Endothelial cell (in vitro differentiated cells): Measurements from ENCODE around the gene XRCC1. TPM values are rescaled to one million over a fixed set of nuclear protein-coding genes. Genes with fewer than 3 reads are reported as not detected.

ENCODE experiments used
- DNase-seq: peaks from one replicate; pipeline ENCODE4 v3.0.0; 2021; ENCODE audit warnings: low spot score
- H3K27ac Mint-ChIP-seq: one replicate; pipeline ENCODE4 v1.8.0; 2021; ENCODE audit warnings: mixed read lengths, inconsistent platforms; ENCODE audit not compliant: unreplicated experiment
- H3K27me3 Mint-ChIP-seq: one replicate; pipeline ENCODE4 v1.8.0; 2021; ENCODE audit warnings: mild to moderate bottlenecking, moderate library complexity, mixed read lengths, inconsistent platforms; ENCODE audit not compliant: unreplicated experiment
- H3K36me3 Mint-ChIP-seq: one replicate; pipeline ENCODE4 v1.8.0; 2021; ENCODE audit warnings: mild to moderate bottlenecking, low read depth, mixed read lengths, inconsistent platforms; ENCODE audit not compliant: unreplicated experiment
- H3K4me1 Mint-ChIP-seq: one replicate; pipeline ENCODE4 v1.8.0; 2021; ENCODE audit warnings: mild to moderate bottlenecking, mixed read lengths, inconsistent platforms; ENCODE audit not compliant: unreplicated experiment
- H3K4me3 Mint-ChIP-seq: one replicate; pipeline ENCODE4 v1.8.0; 2021; ENCODE audit warnings: mild to moderate bottlenecking, mixed read lengths, inconsistent platforms; ENCODE audit not compliant: unreplicated experiment
- H3K9me3 Mint-ChIP-seq: one replicate; pipeline ENCODE4 v1.8.0; 2021; ENCODE audit warnings: mixed read lengths, inconsistent platforms; ENCODE audit not compliant: unreplicated experiment
- CTCF ChIP-seq: fragments of 200-600 bp; sonication (generic); IDR thresholded peaks from one replicate; pipeline ENCODE4 v1.5.0; 2021; ENCODE audit warnings: antibody characterized with exemption; ENCODE audit not compliant: unreplicated experiment
- total RNA-seq: library from RNA; stranded (reverse); fragmentation: NEBNext Ultra II Directional; extraction: Animal tissue kit (Norgen Biotek cat#: 25700); gene quantifications from one replicate; pipeline ENCODE4 v1.2.1, GENCODE V29; 2021; ENCODE audit not compliant: unreplicated experiment

The XRCC1 gene
- total RNA-seq, 1 donor from 2014 or later = 45.1 TPM

DNA sequence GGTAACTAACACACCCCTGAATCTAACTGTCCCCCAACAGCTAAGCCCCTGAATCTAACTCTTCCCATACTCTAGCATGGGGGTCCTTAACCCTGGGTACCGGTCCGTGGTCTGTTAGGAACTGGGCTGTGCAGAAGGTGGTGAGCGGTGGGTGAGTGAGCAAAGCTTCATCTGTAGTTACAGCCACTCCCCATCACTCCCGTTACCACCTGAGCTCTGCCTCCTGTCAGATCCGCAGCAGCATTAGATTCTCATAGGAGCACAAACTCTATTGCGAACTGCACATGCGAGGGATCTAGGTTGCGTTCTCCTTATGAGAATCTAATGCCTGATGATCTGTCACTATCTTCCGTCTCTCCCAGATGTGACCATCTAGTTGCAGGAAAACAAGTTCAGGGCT lies 64.6 kb downstream of the XRCC1 start:
- Mint-ChIP-seq H3K36me3 (peaks cover 41% of the 10 kb centered on the region), H3K27me3 (peaks cover 7% of the 10 kb centered on the region), H3K4me3 (peak overlapping the region; percentile 12), H3K9me3 (no peaks in the 10 kb centered on the region), H3K4me1 (no peaks in the 10 kb centered on the region), H3K27ac (no peak overlapping the region)
- DNase-seq = no peak
- no peak for TF ChIP-seq CTCF

DNA sequence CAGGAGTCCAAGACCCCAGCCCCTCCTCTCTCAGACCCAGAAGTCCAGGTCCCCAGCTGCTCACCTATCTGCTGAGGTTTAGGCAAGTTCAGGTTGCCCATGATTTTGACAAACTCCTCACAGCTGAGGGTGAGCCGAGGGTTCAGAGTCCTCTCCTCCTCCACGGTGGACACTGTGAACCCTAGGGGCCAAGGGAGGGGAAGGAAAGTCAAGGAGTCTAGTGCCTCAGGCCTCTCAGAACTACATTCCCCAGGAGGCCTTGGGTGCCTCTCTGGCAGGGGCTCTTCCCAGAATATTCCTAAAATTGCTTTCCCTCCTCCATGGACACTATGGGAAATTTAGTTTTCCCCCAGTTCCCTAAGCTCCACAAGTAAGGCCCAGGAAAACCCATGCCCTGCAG lies 67.4 kb downstream of the XRCC1 start:
- no peak for DNase-seq
- H3K9me3 Mint-ChIP-seq = no peaks in the 10 kb centered on the region
- peaks cover 11% of the 10 kb centered on the region for H3K27me3 Mint-ChIP-seq
- H3K36me3 Mint-ChIP-seq = peaks cover 35% of the 10 kb centered on the region
- peaks cover 14% of the 10 kb centered on the region for H3K4me1 Mint-ChIP-seq
- no peak overlapping the region for H3K27ac Mint-ChIP-seq
- TF ChIP-seq CTCF = no peak
- no peak overlapping the region for H3K4me3 Mint-ChIP-seq

GRCh38 chr19:43506629-43507028 lies 68.7 kb downstream of the XRCC1 start:
- TF ChIP-seq CTCF = no peak
- DNase-seq = no peak
- Mint-ChIP-seq H3K27ac (no peak overlapping the region), H3K36me3 (peaks cover 26% of the 10 kb centered on the region), H3K27me3 (peaks cover 11% of the 10 kb centered on the region), H3K4me1 (peaks cover 16% of the 10 kb centered on the region), H3K4me3 (no peak overlapping the region), H3K9me3 (no peaks in the 10 kb centered on the region)

DNA sequence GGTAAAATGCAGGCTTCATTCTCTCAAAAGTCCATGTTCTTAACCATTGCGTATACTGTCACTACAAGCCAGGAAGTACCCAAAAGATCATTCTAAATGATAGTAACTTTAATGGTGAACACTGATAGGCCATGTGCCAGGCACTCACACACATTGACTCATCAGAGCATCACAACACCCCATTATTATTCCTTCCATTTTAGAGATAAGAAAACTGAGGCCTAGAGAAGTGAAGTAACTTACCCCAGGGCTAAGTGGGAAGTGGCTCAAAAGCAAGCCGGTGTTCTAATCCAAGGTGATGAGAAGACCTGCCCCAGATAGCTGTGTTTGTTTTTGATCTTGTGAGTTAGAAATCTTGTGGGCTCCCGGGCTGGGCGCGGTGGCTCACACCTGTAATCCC lies 69.4 kb downstream of the XRCC1 start:
- DNase-seq = no peak
- H3K4me1 Mint-ChIP-seq = peaks cover 16% of the 10 kb centered on the region
- TF ChIP-seq CTCF = no peak
- H3K4me3 Mint-ChIP-seq = peak overlapping the region; percentile 62
- peak overlapping the region; percentile 52 for H3K27ac Mint-ChIP-seq
- peaks cover 13% of the 10 kb centered on the region for H3K27me3 Mint-ChIP-seq
- H3K9me3 Mint-ChIP-seq = no peaks in the 10 kb centered on the region
- H3K36me3 Mint-ChIP-seq = peaks cover 24% of the 10 kb centered on the region

DNA sequence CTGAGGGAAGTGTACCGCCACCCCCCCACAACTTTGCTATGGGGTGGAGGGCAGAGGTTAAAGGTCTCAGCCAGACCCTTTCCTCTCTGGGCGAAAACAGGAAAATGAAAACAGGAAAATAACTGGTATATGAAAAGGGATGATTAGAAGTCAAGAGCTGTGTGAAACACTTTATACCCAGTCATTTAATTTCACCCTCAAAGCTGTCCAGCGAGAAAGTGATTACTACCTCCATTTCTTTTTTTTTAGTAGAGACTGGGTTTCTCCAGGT lies 70.2 kb downstream of the XRCC1 start:
- Mint-ChIP-seq H3K27ac (no peak overlapping the region), H3K27me3 (peaks cover 13% of the 10 kb centered on the region), H3K4me1 (peaks cover 16% of the 10 kb centered on the region), H3K9me3 (no peaks in the 10 kb centered on the region), H3K4me3 (peak overlapping the region; percentile 83), H3K36me3 (peaks cover 23% of the 10 kb centered on the region)
- TF ChIP-seq CTCF = no peak
- no peak for DNase-seq
